Fibroblast of skin of left quadriceps (primary cell): Measurements from ENCODE around the gene SPATA3.
"Not testable (repeated sequence)": the region's sequence is repeated elsewhere in the genome, so short reads cannot be mapped to it uniquely, and the experiment has no call there.

Experiments used
- DNase-seq, 2 experiments: peaks; one replicate each; pipeline ENCODE4 v3.0.0-alpha.2; 2013; ENCODE audit warnings: low read depth in 2 of 2

SPATA3 gene

DNA sequence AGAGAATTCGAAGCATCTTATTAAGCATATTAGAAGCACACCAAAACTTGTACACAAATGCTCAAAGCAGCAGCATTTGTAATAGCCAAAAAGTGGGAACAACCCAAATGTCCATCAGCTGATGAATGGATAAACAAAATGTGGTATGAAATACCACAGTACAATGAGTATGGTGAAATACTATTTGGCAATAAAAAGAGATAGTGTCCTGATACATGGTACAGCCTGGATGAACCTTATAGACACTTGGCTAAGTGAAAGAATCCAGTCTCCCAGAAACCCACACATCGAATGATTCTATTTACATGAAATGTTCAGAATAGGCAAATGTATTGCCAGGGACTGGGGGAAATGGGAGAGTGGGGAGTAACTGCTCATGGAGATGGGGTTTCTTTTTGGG, 3.0 kb downstream of the SPATA3 start:
- DNase-seq: no peak

DNA sequence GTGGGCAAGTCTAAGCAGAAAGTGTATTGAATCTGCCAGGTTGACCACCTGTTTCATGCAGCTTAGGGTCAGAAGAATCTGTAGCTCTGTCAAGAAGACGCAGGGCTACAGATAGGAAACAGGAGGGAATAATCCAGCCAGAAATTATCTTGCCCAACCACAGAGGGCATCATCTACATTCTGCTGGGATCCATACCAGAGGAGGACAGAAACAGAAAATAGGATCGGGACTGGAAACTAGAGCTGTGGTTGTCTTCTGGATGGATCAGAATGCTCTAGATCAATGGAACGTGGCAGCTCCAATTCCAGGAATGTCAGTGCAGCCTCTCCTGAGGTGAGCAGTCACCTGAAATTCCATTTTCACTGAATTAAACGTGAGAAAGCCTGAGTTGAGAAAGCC, 3.6 kb downstream of the SPATA3 start:
- DNase-seq: no peak

DNA sequence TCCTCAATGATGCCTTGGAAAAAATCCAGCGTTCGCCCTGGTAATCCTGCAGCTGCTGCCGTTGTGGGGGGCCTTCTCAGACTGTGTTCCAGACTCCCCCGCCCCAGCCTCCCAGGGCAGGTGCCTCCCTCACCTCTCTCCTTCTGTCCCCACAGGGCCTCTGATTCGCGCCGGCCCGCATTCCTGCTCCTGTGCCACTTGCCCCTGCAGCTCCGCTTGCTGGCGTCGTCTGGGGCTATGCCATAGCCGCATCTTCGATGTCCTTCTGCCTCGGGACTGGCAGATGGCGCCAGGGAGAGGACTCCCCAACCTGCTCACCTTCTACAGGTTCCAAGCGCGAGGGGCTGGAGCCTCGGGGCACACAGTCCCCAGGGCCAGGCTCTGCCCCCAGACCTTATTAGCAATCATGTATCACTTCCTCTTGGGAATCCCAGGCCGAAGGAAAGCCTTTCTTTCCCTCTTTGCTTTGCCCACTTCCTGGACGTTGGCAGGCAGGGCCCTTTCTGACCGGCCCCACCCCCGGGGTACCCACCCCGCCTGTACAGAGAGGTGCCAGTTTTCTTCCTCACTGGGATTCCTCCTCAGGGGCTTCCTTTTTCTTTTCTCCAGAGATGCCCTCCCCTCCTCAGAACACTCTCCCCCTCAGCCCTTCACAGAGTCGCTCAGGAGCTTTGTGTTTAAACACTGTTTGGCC, 4.4 kb downstream of the SPATA3 start:
- DNase-seq: no peak

DNA sequence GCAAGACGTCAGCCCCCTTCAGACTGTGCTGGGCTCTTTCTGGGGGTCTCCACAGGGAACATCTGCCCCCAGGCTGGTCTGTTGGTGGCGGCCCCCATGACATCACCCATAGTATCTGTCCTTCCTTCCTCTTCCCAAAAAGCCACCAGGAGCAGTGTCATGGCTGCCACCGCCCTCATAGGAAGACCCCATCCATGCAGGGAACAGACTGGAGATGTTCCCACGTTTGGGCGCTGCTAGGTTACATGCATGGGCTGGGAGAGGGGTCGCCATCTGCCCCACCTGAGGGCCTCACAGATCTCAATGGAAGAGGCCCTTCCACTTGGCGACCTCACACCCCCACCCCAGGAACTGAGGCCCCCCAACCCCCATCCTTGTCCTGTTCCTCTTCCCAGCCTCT, 5.1 kb downstream of the SPATA3 start:
- DNase-seq: no peak

DNA sequence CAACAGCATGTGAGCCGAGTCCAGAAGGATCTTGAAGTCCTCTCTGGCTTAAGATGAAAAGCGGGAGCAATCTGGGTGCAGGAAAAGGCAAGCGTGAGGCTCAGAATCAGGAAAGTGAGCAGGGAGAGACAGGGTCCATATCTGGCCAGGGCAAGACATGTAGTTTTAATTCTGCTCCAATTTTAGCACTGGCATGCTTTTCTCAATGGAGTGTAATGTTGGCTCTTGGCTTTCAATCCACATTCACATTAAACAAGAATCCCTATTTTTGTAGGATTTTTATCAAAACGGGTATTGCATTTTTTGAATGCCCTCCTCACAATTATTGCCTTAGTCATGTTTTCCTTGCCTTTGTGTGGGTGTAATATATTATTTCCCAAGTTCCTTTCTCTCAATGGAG, 6.0 kb downstream of the SPATA3 start:
- DNase-seq: no peak

DNA sequence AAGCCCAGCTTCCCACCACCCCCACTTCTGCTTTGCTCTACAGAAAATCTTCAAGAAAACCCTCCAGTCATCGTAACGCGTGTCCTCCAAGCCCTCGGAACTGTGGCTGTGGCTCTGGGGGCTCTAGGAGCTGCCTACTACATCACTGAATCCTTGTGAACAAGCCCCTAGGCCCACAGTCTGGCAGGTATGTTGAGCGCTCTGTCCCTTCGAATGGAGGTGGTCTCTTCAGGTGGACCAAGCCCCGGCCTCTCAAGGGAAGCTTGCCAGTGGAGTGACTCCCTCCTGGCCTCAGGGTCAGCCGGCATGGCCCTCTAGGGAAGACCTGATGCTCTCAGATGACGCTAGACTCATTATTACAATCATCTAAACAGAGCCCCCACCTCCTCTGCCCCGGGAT, 6.7 kb downstream of the SPATA3 start:
- DNase-seq: no peak

DNA sequence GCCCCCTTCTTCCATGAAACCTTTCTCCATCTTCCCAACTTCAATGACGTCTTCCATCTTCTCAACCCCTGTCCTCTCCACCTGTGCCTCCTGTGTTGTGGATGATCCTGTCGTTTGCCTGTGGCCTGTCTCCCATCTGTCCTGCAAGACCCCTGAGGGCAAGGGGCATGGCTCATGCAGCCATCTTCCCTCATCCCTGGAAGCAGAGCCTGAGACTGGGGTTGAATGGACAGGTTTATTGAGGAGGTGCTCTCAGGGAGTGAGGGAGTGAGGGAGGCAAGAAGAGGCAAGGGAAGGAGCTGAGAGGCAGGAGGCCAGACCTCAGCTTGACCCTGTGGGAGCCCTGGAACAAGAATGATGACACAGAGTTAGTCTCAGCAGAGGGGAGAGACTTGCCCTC, 7.3 kb downstream of the SPATA3 start:
- DNase-seq: no peak

DNA sequence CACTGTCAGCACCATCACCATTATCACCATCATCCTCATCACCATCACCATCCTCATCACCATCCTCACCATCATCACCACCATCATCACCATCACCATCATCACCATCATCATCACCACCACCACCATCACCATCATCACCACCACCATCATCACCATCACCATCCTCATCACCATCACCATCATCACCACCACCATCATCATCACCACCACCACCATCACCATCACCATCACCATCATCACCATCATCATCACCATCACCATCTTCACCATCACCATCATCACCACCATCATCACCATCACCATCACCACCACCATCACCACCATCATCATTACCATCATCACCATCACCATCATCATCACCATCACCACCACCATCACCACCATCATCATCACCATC, 9.0 kb downstream of the SPATA3 start:
- not testable (repeated sequence) for DNase-seq

DNA sequence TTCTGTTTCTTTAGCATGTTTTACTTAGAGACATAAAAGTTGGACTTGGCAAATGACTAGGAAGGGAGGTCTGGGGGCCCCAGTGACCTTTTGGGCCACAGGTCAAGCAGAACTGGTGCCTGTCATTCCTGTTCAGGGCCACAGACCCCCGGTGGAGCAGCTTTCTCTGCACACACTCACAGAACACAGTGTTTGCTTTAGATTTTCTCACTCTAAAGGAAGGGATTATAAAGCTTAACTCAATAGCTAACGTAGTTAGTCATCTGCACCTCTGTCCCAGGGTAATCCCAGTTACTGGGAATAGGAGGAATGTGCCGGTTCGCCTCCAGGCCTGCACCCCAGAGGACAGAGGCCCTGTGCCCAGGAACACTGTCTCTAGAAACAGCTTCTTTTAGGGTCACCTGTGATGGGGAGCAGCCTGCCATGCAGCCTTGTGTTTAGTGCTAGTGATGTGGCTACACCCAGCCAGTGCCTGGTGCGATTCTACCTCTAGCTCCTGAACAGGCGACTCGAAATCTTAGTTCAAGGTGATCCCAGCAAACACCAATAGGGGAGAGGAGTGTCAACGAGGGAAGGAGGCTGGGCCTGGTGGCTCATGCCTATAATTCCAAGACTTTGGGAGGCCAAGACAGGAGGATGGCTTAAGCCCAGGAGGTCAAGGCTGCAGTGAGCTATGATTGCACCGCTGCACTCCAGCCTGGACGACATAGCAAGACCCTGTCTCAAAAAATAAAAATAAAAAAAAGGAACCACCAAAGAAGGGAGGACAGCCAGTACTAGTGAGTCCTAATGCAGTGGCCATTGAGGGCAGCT, 11.6 kb downstream of the SPATA3 start:
- no peak for DNase-seq

DNA sequence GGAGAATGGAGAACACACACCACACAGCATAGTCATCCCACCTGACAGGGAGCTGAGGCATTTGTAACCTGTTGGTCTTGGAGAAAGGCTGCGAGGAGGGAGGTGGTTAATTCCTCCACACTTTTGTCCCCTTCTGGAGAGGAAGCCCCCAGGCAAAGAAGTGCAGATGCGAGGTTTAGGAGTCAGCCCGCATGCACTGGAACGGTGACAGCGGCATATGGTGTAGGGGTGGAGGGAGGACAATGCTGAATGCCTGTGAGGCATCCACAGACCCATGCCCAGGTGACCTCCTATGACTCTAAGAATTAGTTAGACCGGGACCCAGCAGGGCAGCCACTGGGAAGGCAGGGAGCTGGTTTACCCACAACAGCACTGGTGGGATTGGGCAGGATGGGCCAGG, 12.2 kb downstream of the SPATA3 start:
- DNase-seq: no peak

DNA sequence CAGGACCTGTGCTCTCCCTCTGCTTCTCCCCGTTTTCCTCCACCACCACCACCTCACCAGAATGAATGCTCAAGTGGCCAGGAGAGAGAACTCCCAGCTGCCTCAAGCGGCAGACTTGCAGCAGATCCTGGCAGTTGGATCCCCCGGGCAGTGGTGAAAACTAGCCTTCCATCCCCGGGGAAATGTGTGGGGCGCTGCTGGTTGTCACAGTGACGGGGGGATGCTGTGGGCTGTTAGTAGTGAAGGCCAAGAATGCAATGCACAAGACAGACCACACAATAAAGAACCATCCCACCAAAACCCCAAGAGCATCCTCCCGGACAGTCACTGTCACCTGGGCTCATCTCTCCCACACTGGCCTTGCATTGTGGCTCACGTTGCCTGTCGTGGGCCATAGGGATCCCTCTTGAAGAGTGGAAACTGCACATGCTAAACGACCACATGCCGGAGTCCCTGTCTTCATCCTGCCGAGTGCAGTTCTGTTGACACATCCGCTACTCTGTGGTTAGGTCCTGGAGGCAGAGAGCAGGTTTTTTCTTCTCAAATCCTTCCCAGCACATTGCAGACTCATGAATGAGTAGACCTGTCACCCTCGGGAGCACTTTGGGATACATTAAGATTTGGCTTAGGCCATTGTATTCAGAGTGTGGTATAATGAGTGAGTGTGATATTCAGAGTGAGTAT, 13.5 kb downstream of the SPATA3 start:
- no peak for DNase-seq

DNA sequence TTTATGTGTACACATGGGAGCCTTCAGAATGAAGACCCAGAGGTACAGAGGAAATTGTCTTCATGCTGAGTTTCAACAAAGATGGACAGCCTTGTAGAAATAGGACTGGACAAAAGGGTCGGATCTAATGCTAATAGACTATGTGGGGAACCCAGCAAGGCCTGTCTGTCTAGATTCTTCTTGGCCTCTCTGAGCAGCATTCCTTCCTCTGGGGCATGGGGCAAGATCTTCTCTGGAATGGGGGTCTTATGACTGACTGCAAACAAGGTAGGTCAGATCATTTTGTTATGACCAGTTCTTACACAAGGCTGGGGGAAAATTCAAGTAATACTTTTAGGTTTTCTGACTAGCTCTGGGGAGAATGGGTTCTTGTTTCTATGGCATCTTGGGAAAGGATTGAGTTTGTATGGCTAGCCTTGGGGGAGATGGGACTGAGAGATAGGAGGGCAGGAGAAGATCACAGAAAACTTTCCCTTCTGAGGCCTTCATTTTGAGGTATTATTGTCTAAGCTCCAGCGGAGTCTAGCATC, 14.3 kb downstream of the SPATA3 start:
- no peak for DNase-seq

DNA sequence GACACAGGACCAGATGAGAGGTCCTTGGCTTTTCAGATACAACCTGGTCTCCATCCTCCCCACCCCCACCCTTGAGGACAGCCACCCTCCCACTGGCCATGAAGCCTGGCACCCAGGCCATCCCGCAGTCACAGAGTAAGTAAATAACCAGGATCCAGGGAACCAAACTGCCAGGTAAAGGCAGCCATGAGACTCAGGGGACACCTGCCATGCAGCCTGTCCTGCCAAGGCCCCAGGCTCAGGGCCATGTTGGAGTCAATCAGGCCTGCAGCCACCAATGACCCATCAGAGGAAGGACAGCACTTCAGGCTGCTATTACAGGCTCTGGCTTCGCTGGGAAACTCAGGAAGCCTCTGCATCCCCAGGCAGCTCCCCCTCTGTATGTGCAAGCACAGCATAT, 15.6 kb downstream of the SPATA3 start:
- DNase-seq: no peak

DNA sequence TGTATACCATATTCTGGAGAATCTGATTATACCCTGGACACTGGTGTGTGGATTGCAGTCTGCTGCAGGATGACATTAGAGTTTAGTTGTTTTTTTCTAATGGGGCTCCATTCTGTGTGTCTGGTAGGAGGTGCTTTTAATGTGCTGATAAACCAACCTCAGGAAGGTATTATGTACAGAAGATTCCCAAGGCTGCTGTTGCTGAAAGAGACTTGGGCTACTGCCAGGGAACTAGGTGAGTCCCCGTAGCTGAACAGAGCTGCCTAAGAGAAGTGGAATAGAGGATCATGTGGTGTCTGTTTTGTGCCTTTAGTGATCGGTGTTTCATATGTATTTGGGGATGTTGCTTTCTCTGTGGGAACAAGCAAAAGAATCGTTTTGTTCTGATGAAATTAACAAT, 16.5 kb downstream of the SPATA3 start:
- DNase-seq: no peak

DNA sequence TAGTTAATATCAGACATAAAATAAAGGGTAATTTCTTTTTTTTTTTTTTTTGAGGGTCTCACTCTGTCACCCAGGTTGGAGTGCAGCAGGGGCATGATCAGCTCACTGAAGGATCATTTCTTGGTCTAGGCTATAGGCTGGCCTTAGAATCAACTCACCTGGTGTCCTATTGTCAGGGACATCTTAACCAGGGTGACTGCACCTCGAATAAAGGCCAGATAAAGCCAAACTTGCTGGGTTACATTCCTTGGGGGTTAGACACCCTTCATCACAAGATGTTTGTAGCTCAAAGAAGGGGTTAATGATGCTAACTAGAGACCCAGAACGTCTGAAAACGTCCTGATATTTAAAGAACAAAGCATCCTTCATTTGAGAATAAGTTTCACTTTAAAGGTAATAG, 17.9 kb downstream of the SPATA3 start:
- DNase-seq: no peak

DNA sequence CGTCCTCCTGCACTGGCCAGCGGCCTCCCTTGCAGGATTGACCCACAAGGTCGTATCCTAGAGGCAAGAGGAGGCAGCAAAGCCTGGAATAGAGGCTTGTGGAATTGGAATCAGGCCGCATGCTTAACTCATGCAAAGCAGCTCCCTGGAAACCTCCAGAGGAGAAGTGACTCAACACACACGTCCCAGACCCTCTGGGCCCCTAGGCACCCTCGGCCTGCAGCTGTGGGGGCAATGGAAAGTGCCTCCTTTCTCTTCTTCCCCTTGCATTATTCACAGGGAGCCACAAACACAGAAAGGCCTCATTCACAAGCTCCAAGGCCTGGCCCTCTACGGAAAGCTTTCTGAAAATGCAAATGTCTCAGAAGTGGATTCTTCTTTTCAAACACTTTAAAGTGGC, 19.6 kb downstream of the SPATA3 start:
- DNase-seq: no peak

DNA sequence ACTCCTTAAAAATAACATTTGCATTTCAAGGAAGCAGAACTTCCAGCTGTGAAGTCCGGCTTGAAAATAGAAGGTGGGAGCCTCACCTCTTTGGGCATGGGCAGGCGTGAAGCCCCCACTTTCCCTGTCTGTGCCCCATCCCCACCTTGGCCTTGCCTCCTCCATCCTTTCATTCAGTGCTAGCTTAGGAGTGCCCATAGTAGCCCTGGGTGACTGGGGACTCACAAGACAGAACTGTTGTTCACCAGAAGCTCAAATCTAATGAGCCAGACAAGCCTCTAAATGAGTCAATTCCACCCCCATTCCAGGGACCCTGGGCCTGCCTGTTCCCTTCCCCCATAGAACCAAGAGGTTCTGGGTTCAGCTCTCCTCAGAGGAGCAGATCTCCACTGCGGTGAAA, 20.0 kb downstream of the SPATA3 start:
- no peak for DNase-seq

DNA sequence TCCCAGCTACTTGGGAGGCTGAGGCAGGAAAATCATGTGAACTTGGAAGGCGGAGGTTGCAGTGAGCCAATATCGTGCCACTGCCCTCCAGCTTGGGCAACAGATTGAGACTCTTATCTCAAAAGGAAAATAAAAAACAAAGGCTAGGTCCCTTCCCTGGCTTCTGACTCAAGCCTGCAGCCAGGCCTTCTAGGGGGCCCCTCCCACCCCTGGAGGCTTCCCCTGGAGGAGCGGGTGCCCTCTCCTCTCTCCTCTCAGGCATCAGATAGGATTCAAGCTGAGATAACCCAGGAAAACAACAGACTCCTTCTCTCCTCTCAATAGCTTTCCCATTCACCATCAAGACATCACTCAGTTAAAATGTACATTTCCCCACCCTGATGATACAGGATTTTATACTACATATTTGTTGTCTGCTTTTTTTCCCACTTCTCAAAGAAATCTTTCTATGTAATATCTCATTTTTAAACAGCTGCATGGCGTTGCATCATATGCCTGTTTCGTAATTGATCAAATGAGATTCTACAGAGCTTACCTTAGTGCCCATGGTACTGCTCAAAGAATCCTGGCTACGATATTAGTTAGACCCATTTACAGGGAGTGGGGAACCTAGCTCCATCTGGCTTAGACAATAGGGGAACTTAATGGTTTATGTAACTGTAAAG, 20.8 kb downstream of the SPATA3 start:
- no peak for DNase-seq

DNA sequence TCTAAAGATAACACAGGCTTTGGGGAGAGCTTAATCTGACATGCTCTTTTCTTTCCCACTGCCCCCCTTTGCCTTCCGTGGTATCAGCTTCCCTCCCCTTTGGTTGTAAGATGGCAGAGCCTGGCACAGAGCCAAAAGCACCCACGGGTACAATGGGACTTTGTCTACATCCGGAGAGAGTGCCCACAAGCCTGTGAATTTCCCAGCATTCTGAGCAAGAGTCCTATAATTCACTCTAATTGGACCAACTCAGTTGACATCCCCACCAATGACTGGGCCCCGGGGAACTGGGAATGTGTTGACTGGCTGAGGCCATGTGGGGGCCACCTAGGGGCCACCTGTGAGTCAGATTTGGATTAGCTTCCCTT, 21.3 kb downstream of the SPATA3 start:
- DNase-seq: no peak

DNA sequence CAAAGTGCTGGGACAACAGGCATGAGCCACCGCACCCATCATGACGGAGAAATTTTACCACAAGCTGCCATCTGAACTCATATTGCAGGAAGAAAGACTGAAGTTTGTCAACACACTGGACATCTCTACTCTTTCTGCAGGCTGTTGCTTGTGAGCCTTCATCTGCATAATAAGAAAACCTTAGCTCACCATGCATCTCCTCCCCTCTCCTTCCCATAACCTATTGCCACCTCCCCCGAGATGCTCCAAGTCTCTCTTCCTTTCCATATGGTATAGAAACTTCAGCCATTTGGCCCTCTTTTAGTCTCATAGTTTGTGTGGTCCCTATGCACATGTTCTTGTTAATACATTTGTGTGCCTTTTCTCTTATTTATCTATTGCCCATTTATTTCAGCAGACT, 22.3 kb downstream of the SPATA3 start:
- no peak for DNase-seq

DNA sequence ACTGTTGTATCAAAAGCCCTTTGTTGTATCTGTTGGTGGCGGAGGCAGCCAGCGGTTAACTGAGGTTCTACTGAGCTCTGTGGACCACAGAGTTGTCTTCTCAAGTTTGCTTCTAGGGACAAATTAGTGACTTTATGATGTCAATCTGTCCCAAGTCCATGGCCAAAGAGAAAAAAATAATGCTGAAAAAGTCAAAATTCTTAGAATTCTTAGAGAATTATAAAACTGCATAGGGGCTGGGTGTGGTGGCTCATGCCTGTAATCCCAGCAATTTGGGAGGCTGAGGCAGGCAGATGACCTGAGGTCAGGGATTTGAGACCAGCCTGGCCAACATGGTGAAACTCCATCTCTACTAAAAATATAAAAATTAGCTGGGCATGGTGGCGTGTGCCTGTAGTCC, 29.1 kb downstream of the SPATA3 start:
- not testable (repeated sequence) for DNase-seq

DNA sequence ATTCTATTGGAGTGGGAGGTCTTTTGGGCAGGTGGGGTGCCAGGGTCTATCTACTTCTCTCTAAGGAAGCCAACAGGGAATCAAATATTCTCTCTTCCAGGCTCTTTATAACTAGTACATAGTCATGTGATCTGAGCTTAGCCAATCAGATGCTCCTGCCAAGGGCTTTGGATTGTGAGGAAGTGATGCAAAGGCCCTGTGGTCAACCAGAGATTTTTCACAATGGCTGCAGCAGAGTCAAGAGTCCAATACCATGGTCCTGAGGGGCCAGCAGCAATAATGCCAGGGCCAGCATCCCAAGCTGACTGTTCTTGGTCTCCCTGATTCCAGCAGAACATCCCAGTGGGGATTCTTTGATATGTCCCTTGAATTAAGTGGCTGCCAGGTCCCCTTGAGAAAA, 33.0 kb downstream of the SPATA3 start:
- no peak for DNase-seq
